HepG2 (cell line): ENCODE data around the gene THBD.

ENCODE experiments used
- AHDC1 ChIP-seq: sonication (generic); formaldehyde crosslinking; IDR thresholded peaks from 2 replicates; pipeline ENCODE4 v1.5.1; 2020; ENCODE audit warnings: mild to moderate bottlenecking, missing genetic modification reagents, borderline replicate concordance
- EZH2 ChIP-seq: conservative IDR thresholded peaks from 2 replicates; pipeline ENCODE4 v1.6.1; 2012; ENCODE audit warnings: mild to moderate bottlenecking, low read depth, low read length, moderate library complexity
- HOXD1 ChIP-seq: sonication (generic); formaldehyde crosslinking; IDR thresholded peaks from 2 replicates; pipeline ENCODE4 v1.5.0; 2020; ENCODE audit warnings: missing genetic modification reagents
- SP5 ChIP-seq: IDR thresholded peaks from 2 replicates; pipeline ENCODE4 v1.6.1; 2016; ENCODE audit warnings: low read depth, borderline replicate concordance
- TFAP4 ChIP-seq: sonication (generic); IDR thresholded peaks from 2 replicates; pipeline ENCODE4 v1.6.1; 2016; ENCODE audit warnings: low read depth, borderline replicate concordance
- YY1 ChIP-seq: IDR thresholded peaks from 2 replicates; pipeline ENCODE4 v1.6.1; 2011; ENCODE audit warnings: low read length, low read depth, moderate library complexity, mild to moderate bottlenecking; ENCODE audit not compliant: insufficient read depth, insufficient replicate concordance
- ZNF777 ChIP-seq: sonication (generic); formaldehyde crosslinking; IDR thresholded peaks from 2 replicates; pipeline ENCODE4 v1.4.0; 2020; ENCODE audit warnings: missing genetic modification reagents

GRCh38 chr20:23086931-23087411, 37.5 kb upstream of the THBD start:
- TF ChIP-seq HOXD1 (CRISPR knock-in tag) (no peak), SP5 (CRISPR knock-in tag) (no peak), YY1 (no peak), AHDC1 (CRISPR knock-in tag) (no peak), ZNF777 (no peak), TFAP4 (no peak), EZH2 (no peak)
